ENCODE measurements around the gene DLX5.

The DLX5 gene

DNA sequence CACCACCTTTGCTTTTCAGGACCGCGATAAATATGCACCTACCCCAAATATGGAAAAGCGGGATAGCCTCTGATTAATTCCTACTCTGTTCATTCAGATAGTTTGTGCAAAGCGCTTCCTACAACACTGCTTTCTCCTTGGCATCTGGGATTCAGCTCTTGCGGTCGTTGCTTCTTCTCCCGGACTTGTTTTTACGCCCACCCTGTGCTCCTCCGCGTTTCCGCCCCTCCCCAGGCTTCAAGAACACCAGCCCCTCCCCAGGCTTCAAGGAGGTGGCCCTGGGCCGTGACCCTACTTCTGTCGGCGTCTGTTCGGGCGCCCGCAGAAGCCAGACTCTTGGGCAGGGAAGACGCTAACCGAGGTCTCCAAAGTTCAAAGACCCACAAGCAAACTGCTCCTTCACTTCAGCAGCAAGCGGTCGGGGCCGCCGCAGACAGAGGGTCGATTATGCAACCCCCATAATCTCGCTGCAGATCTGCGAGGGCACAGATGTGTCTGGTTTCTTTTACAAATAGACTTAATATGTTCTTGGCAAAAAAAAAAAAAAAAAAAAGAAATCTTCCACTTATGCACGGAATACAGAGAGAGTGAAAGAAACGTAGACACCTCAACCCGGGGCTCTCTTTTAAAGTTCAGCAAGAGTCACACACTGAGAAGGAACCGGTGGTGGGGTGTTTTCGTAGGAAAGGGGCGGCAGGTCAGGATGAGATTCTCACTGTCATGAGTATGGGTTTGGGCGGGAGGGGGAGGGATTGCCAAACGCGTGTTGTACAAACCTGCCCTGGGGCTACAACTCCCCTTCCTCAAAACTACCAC lies 1.9 kb downstream of the DLX5 start:
- peaks cover 100% of the 10 kb centered on the region for H3K27me3 Mint-ChIP-seq
- CTCF ChIA-PET: interaction anchor here (1.1 kb wide), 1 partner anchor 16 kb away, joined by 3 read pairs; no protein-coding TSS in a partner anchor
- no peaks in the 10 kb centered on the region for H3K9me3 Mint-ChIP-seq
- H3K36me3 Mint-ChIP-seq: peaks cover 7% of the 10 kb centered on the region
- DNase-seq: no peak
- H3K4me1 Mint-ChIP-seq: peaks cover 35% of the 10 kb centered on the region
- no peak overlapping the region for H3K4me3 Mint-ChIP-seq
- H3K27ac Mint-ChIP-seq: peak overlapping the region; percentile 55

DNA sequence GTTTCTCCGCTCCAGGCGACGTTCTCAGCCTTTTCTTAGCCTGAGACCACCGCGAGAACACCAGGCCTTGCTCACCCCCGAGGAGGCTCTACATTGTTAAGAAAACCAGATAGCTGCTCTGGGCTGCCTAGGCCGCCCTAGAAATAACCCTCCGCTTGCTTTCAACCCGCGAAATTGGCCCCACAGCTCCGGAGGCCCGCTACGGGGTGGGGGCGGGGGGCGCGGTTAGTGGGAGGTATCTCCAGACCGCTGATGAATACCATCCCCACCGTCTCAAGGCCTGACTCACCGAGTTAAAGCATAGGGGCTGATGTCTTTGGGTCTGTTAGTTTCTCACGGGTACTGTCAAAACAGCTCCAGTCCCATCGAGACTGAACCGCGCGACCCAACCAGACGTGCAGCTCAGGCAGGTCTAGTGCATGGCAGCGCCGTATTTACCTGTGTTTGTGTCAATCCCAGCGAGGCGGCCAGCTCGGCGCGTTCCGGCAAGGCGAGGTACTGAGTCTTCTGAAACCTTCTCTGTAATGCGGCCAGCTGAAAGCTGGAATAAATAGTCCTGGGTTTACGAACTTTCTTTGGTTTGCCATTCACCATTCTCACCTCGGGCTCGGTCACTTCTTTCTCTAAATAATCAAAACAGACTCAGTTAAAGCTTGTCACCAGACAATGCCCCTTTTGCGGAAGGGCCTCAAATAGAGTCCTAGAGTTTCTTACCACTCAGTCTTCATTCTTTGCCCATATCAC lies 2.7 kb downstream of the DLX5 start:
- CTCF ChIA-PET: interaction anchor here (1.1 kb wide), 2 partner anchors 15 to 946 kb away, joined by 3 to 4 read pairs; no protein-coding TSS in a partner anchor

DNA sequence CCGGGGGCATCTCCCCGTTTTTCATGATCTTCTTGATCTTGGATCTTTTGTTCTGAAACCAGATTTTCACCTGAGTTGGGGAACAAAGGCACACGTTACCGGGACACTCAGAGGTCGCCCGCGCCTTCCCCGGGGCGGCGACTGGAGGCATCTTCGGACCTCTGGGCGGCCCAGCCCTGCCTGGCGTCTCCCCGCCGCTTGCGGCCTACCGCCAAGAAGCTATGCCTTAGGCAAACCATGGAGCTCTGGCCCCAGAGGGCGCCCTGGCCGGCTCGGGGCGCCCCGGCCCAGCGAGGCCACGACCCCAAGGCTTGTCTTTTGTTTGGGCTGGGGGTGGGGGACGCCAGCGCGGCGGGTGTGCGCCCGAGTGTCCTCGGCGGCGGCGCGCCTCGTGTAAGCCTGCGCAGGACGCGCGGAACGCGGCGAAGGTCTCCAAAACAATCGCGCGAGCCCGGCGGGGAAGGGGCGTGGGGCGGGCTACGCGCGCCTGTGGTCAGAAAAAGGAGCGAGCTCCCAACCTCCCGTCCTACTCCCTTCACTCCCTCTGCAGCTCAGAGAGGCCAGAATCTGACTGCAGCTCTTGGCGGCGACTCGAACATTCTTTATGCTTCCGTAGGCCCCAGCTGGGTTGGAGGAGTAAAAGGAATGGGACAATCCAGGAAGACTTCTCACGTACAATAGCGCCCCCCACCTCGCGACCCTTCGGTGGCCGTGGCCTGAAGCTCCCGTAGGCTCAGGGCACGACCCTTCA lies 3.5 kb downstream of the DLX5 start:
- Mint-ChIP-seq H3K4me1 (peaks cover 20% of the 10 kb centered on the region), H3K9me3 (no peaks in the 10 kb centered on the region), H3K27me3 (peaks cover 100% of the 10 kb centered on the region), H3K4me3 (no peak overlapping the region), H3K36me3 (peaks cover 9% of the 10 kb centered on the region), H3K27ac (peak overlapping the region; percentile 75)
- DNase-seq: no peak
- CTCF ChIA-PET: interaction anchor here (1.1 kb wide), 2 partner anchors 14 to 946 kb away, joined by 3 to 4 read pairs; no protein-coding TSS in a partner anchor

More for the DNA sequence above, 2.7 kb downstream of the DLX5 start:
- no peaks in the 10 kb centered on the region for H3K9me3 Mint-ChIP-seq
- H3K27me3 Mint-ChIP-seq: peaks cover 100% of the 10 kb centered on the region
- H3K27ac Mint-ChIP-seq: peak overlapping the region; percentile 26
- DNase-seq: no peak
- peaks cover 27% of the 10 kb centered on the region for H3K4me1 Mint-ChIP-seq
- H3K4me3 Mint-ChIP-seq: no peak overlapping the region
- peaks cover 7% of the 10 kb centered on the region for H3K36me3 Mint-ChIP-seq

DNA sequence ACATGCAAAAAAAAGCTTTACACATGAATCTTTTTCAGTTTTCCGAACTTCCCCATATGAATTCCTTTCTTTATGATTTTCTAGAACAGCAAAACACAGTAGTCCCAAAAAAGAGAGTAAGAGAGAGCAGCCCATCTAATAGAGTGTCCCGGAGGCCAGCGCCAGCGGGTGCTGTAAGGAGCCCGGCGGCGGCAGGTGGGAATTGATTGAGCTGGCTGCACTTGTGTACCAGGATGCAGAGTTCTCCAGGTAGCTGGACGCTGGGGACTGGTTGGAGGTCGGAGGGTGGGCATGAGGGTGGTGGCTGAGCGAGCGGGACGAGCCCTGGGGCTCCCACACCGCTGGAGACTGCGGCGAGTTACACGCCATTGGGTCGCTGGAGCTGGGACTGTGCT lies 4.0 kb downstream of the DLX5 start:
- H3K9me3 Mint-ChIP-seq: no peaks in the 10 kb centered on the region
- H3K4me3 Mint-ChIP-seq: no peak overlapping the region
- H3K36me3 Mint-ChIP-seq: peaks cover 9% of the 10 kb centered on the region
- peak overlapping the region; percentile 75 for H3K27ac Mint-ChIP-seq
- CTCF ChIA-PET: interaction anchor here (1.1 kb wide), 1 partner anchor 945 kb away, joined by 4 read pairs; no protein-coding TSS in a partner anchor
- peaks cover 15% of the 10 kb centered on the region for H3K4me1 Mint-ChIP-seq
- H3K27me3 Mint-ChIP-seq: peaks cover 100% of the 10 kb centered on the region
- no peak for DNase-seq

DNA sequence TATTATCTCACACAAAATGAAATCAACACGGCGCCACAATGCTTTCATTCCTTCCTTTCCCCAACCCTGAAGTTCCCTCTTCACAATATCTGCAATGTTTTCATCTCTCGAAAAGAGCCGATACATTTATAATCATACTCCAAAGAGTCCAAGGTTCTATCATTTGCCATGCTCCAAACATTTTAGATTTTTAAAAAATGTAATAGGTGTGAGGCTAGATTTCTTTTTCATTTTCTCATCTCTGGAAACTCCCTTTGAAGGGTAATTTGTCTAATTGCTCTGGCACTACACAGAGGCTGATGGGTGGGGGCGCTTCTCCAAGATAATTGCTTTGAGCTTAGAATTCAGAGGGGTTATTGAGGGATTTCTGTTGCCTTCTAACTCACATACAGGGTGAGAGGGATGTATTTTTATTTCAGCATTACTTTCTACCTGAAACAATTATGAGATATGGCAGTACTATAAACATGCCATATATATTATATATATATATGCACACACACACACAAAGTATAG lies 4.9 kb downstream of the DLX5 start:
- no peak overlapping the region for H3K4me3 Mint-ChIP-seq
- no peak overlapping the region for H3K27ac Mint-ChIP-seq
- CTCF ChIA-PET: interaction anchor here (0.8 kb wide), 1 partner anchor 24 kb away, joined by 3 read pairs; no protein-coding TSS in a partner anchor
- DNase-seq: no peak
- peaks cover 14% of the 10 kb centered on the region for H3K4me1 Mint-ChIP-seq
- H3K27me3 Mint-ChIP-seq: peaks cover 100% of the 10 kb centered on the region
- no peaks in the 10 kb centered on the region for H3K9me3 Mint-ChIP-seq
- H3K36me3 Mint-ChIP-seq: peaks cover 9% of the 10 kb centered on the region

DNA sequence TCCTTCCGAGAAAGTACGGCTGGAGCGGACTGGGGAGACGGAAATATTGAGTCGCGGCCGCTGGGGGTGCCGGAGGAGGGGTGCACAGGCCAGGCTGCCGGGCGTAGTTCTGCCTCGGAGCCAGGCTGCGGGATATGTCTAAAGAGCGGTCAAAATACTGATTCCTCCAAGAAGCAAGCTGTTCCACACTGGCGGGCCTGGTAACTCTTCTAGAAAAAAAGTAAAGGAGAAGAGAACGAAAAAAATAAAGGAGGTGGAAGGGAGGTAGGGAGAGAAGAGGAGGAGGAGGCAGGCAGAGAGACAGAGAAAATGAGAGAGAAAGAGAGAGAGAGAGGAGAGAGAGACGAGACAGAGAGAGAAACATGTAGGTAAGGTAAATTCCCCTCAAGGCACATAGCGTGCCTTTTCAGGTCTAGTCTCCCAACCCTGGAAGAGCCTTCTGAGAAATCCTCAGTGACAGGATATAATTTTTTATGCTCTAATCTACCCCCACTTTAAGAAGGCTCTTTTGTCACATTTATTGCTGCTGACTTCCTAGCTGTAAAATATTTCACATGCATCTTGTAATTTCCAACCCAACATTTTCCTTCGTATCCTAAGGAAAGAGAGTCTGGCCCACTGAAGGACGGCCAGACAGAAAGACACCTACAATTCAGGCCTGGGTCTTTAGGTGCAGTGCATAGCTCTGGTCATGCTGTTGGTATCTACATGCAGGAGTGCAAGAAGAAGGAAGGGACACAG lies 5.7 kb downstream of the DLX5 start:
- Mint-ChIP-seq H3K36me3 (peaks cover 2% of the 10 kb centered on the region), H3K9me3 (no peaks in the 10 kb centered on the region), H3K4me3 (no peak overlapping the region), H3K4me1 (peaks cover 6% of the 10 kb centered on the region), H3K27ac (no peak overlapping the region), H3K27me3 (peaks cover 100% of the 10 kb centered on the region)
- CTCF ChIA-PET: interaction anchor here (0.8 kb wide), 1 partner anchor 23 kb away, joined by 3 read pairs; no protein-coding TSS in a partner anchor
- no peak for DNase-seq

DNA sequence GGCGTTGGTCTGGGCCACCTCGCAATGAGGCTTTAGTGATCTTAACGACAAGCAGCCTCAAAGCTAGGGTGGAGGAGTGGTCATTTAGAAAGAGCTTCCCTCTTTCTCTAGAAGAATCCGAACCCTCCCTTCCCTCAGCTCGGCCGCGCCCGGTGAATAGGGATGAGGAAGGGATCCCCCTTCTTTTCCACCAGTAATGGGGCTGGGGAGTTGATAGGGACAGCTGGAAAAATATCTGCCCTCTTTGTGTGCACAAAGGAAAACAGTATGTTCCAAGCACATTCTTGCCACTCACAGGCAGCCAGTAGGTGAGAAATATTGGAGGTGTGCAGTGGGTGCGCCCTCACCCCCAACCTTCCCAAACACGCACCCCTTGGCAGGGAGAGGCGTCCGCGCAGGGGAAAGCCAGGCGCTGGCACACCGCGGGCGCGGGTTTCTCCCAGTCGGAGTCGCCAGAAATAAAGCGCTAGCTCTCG lies 6.5 kb downstream of the DLX5 start:
- Mint-ChIP-seq H3K4me3 (no peak overlapping the region), H3K36me3 (peaks cover 2% of the 10 kb centered on the region), H3K4me1 (peaks cover 5% of the 10 kb centered on the region), H3K27me3 (peaks cover 100% of the 10 kb centered on the region), H3K27ac (no peak overlapping the region), H3K9me3 (no peaks in the 10 kb centered on the region)
- no peak for DNase-seq
- CTCF ChIA-PET: interaction anchor here (1.1 kb wide), 1 partner anchor 9 kb away, joined by 6 read pairs; no protein-coding TSS in a partner anchor

DNA sequence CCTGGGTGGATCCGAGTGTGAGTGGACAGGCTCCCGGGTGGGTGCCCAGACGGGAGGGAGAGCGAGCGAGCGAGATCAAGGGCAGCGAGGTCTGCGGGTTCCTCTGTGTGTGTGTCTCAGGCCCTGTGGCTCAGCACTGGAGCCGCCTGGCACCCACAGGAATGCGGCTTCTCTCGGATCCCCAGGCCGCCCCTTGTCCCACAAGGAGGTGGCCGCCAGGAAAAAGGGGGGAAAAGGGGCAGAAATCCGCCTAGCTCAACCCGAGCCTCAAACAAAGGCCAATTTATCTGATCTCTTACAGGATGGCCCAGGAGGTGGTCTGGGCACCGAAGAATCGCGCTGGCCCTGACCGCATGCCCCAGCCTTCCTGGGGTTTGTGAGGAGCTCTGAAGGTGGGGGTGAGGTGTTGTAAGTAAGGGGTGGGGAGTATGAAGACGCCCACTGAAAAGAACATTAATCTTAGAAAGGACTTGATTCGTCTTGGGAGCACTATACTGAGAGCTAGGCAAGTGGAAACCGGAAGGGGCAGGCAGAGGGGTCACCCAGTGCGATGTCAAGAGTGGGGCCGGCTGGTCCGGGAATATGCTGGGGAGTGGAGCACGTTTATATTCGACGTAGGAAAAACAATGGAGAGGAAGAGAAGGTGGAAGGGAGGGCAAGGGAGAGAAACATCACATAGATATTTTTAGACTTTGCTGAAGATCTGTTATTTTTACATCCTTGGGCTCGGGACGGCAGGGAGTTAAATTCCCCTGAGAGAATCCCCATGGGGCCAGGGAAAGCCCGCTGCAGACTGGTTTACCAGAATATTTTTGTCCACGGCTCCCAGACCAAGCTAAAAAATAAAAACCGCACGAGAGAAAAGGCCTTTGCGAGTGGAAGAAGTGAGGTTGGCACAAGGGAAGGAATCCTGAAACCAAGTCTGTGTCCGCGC lies 7.2 kb downstream of the DLX5 start:
- H3K4me3 Mint-ChIP-seq: no peak overlapping the region
- H3K9me3 Mint-ChIP-seq: no peaks in the 10 kb centered on the region
- no peak for DNase-seq
- H3K27ac Mint-ChIP-seq: peak overlapping the region; percentile 26
- H3K4me1 Mint-ChIP-seq: peaks cover under 1% of the 10 kb centered on the region
- peaks cover 100% of the 10 kb centered on the region for H3K27me3 Mint-ChIP-seq
- CTCF ChIA-PET: interaction anchor here (1.1 to 1.2 kb wide), 2 partner anchors 9 to 10 kb away, joined by 5 to 6 read pairs; no protein-coding TSS in a partner anchor
- peaks cover 2% of the 10 kb centered on the region for H3K36me3 Mint-ChIP-seq

DNA sequence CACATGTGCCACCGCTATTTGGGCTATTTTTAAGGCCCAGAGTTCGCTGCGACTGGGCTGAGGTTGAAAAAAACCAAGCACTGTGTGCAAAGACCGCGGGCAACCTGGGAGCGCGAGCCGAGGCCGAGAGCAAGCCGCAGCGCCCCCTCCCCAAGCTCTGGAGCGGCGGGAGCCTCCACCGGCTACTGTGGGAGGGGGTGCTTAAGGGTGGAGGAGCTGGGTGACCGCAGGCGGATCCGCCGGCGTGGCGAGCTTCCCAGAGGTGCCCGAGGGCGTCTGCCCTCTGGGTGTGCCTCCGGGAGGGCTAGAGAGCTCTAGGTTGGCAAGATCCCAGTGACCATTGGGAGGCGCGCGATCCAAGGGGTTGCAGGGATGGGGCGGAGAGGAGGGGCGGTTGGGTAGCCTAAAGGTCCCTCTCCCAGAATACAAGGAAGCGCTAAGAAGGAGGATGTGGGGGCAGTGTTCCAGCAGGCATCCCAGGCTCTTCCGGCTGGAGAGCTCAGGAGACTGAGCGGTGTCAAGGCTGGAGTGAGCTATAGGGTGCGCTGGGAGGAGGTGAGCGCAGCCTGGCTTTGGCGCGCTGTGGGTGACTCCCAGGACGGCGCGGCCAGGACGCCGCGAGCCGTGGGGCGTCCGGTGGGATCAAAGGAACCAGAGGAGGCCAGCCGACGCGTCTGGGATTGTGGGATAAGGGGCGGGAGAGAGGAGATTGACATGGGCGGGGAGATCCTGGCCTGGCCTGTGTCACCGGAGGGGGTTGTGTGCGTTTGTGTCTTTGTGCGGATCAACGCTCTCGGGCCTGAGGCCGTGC lies 8.0 kb downstream of the DLX5 start:
- Mint-ChIP-seq H3K36me3 (peaks cover 2% of the 10 kb centered on the region), H3K4me1 (no peaks in the 10 kb centered on the region), H3K27me3 (peaks cover 100% of the 10 kb centered on the region), H3K4me3 (no peak overlapping the region), H3K27ac (peak overlapping the region; percentile 7), H3K9me3 (no peaks in the 10 kb centered on the region)
- CTCF ChIA-PET: interaction anchor here (0.8 to 1.2 kb wide), 2 partner anchors 10 to 17 kb away, joined by 3 to 5 read pairs; no protein-coding TSS in a partner anchor
- no peak for DNase-seq

DNA sequence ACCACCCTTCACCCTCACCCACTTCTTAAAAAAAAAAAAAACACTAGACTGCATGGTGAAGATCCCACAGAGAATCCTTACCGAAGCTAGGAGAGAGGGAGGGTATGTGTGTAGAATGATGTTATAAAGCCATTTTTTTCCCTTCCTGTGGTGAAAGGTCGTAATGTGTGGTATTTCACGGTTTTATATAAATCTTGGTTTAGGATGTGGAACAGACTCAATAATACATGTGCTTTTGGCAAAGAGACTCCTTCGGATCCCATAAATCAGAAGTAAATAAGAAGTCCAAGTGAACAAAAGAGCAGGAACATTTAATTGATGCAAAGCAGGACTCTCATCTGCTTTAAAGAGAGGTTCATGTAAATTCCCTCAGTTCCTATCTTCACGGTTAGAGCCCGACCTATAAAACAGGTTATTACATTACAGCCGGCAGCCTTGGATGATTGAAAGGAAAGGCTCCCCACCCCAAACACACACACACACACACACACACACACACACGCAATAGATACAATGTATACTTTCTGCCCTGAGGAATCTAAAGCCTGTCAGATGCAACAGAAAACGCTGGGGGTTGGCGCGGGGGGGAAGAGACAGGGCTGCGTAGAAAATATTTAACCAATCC lies 8.8 kb downstream of the DLX5 start:
- no peak overlapping the region for H3K27ac Mint-ChIP-seq
- no peaks in the 10 kb centered on the region for H3K4me1 Mint-ChIP-seq
- no peaks in the 10 kb centered on the region for H3K9me3 Mint-ChIP-seq
- peaks cover 98% of the 10 kb centered on the region for H3K27me3 Mint-ChIP-seq
- peaks cover 2% of the 10 kb centered on the region for H3K36me3 Mint-ChIP-seq
- CTCF ChIA-PET: interaction anchor here (0.8 to 1.2 kb wide), 2 partner anchors 11 to 17 kb away, joined by 3 to 5 read pairs; no protein-coding TSS in a partner anchor
- DNase-seq: no peak
- no peak overlapping the region for H3K4me3 Mint-ChIP-seq

DNA sequence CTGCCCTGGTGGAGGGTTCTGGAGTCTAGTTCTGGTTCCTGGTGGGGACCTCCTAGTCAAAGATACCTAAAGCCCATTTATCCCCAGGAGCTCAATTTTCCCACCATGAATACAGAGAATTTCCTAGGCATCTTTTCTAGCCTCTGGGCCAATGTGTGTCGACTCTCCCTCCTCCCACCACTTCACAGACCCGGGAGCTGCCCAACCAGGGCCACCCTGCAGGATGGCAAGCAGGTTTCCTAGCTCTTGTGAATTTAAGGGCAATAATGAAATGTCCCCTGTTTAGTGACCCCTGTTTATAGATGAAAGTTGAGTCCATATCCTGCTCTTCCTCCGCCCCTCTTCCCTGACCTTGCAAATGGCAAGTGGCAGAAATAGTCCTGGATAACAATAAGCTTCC lies 9.4 kb downstream of the DLX5 start:
- no peaks in the 10 kb centered on the region for H3K9me3 Mint-ChIP-seq
- no peaks in the 10 kb centered on the region for H3K4me1 Mint-ChIP-seq
- no peak for DNase-seq
- CTCF ChIA-PET: no interaction called here
- no peak overlapping the region for H3K4me3 Mint-ChIP-seq
- H3K36me3 Mint-ChIP-seq: peaks cover 2% of the 10 kb centered on the region
- no peak overlapping the region for H3K27ac Mint-ChIP-seq
- H3K27me3 Mint-ChIP-seq: peaks cover 98% of the 10 kb centered on the region
